Measurements from ENCODE around the gene MS4A7.

GRCh38 chr11:60376601-60377000, 1.7 kb upstream of the MS4A7 start:
- TF ChIP-seq CTCF (IDR thresholded peaks at IDR 0.05) (no peak), FOSL2 (IDR thresholded peaks at IDR 0.05; ENCODE audit: borderline replicate concordance, low read depth) (no peak), GABPA (IDR thresholded peaks at IDR 0.05; ENCODE audit: low read depth) (no peak), FOXJ3 (CRISPR knock-in tag; IDR thresholded peaks at IDR 0.05) (no peak), MAX (IDR thresholded peaks at IDR 0.05; ENCODE audit: low read depth) (no peak), RCOR1 (IDR thresholded peaks at IDR 0.05; ENCODE audit: low read length) (no peak)
